Measurements from ENCODE around the gene TUBE1. TPM values are rescaled to one million over a fixed set of nuclear protein-coding genes. Genes with fewer than 3 reads are reported as not detected.

Gene TUBE1, protein sequence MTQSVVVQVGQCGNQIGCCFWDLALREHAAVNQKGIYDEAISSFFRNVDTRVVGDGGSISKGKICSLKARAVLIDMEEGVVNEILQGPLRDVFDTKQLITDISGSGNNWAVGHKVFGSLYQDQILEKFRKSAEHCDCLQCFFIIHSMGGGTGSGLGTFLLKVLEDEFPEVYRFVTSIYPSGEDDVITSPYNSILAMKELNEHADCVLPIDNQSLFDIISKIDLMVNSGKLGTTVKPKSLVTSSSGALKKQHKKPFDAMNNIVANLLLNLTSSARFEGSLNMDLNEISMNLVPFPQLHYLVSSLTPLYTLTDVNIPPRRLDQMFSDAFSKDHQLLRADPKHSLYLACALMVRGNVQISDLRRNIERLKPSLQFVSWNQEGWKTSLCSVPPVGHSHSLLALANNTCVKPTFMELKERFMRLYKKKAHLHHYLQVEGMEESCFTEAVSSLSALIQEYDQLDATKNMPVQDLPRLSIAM
- 18.9 and 29.4 TPM in 2 replicates for total RNA-seq

DNA sequence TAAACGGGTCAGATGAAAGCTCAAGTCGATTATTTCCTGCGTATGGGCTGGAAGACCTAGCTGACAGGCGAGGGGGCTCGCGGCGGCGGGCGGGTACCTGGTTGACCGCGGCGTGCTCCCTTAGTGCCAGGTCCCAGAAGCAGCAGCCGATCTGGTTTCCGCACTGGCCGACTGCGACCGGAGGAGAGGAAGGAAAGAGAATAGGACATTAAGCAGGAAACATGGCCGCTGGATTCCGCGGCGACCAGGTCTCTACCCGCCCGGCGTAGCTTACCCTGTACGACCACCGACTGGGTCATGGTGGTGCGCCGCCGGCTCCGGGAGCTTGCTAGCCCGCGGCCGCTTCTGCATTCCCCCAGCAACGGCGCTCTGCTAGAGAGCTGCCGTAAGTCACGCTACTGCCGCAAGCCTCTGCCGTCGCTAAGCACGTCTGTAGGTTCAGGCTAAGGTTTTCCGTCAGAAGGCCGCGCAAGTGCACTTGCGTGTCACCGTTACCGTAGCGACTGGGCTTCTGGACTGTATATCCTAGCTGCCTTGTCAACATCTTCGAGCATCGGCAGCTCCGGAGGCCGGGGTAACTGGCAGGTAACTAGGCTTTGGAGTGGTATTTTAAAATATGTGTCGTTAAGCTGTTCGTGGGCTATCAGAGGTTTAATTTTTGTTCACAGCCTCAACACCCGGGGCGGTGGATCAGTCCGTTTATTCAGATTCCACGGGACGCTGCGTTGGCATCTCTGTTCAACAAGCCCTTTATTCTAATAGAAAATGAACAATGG is at the start of gene TUBE1, which contains the start of gene FAM229B:
Gene TUBE1 (minus strand): TSS at position 347 of the 776 bp plus-strand sequence. CDS start 48 bp downstream, at position 299.
Gene FAM229B (plus strand): TSS at position 456 of the 776 bp plus-strand sequence. CDS start 11,693 bp downstream, outside the sequence.

DNA sequence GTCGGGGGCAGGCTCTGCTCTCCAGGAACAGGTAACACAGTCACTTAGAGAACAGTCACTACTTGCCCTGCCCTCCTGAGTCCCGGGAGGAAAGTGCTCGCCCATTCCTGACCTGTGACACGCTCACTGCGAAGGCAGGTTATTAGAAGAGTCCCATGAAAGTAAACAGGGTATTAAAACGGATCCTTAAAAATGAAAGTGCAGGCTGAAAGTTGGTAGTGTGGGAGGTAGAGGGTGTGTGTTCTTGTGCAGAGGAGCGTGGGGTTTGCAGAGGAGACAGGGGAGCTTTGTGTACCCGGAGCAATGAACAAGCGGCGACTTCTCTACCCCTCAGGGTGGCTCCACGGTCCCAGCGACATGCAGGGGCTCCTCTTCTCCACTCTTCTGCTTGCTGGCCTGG is 33.3 kb downstream of the TUBE1 start, which contains the start of gene CCN6:
Gene CCN6 (plus strand): TSS at position 104 of the 400 bp plus-strand sequence. CDS start 254 bp downstream, at position 358.

Other genes with a start within 250 kb of the TUBE1 start
- gene FYN, start 214.0 kb downstream of the TUBE1 start, total RNA-seq = 45.2 and 87.5 TPM in 2 replicates
- gene CCN6, start 33.4 kb downstream of the TUBE1 start, total RNA-seq = not detected in 2 replicates
- 14.4 and 26.2 TPM in 2 replicates for gene FAM229B, start 109 bp upstream of the TUBE1 start, total RNA-seq
- 577 and 652 TPM in 2 replicates for gene LAMA4, start 167.1 kb upstream of the TUBE1 start, total RNA-seq